Suprapubic skin (tissue), 4 donors: Measurements from ENCODE around the gene PCYT1A. TPM values are rescaled to one million over a fixed set of nuclear protein-coding genes. Genes with fewer than 3 reads are reported as not detected.
"Not testable (repeated sequence)": the region's sequence is repeated elsewhere in the genome, so short reads cannot be mapped to it uniquely, and the experiment has no call there.

Experiments
- DNase-seq, 2 donors: peaks; one replicate each; pipeline ENCODE4 v3.0.0-alpha.2; 2019; ENCODE audit warnings: low spot score in 2 of 2
- H3K27ac ChIP-seq: fragments of 200-600 bp; sonication (generic); one replicate; pipeline ENCODE4 v1.5.1; 2019
- H3K27me3 ChIP-seq: fragments of 200-600 bp; sonication (generic); one replicate; pipeline ENCODE4 v1.5.1; 2019
- H3K36me3 ChIP-seq: fragments of 200-600 bp; sonication (generic); one replicate; pipeline ENCODE4 v1.5.1; 2019
- H3K4me1 ChIP-seq: fragments of 200-600 bp; sonication (generic); one replicate; pipeline ENCODE4 v1.5.1; 2019
- H3K4me3 ChIP-seq: fragments of 200-600 bp; sonication (generic); one replicate; pipeline ENCODE4 v1.5.1; 2019; ENCODE audit warnings: mild to moderate bottlenecking
- H3K9me3 ChIP-seq: fragments of 200-600 bp; sonication (generic); one replicate; pipeline ENCODE4 v1.5.1; 2019
- CTCF ChIP-seq, 2 donors: fragments of 200-600 bp in 1 of 2; fragments of 450-650 bp in 1 of 2; sonication (generic) in 1 of 2; IDR thresholded peaks; one replicate each; pipeline ENCODE4 v1.5.1; 2016 to 2019; ENCODE audit warnings: antibody characterized with exemption in 2 of 2, mild to moderate bottlenecking in 1 of 2, moderate library complexity in 1 of 2
- EP300 ChIP-seq: sonication (generic); formaldehyde crosslinking; IDR thresholded peaks from one replicate; pipeline ENCODE4 v1.6.1; 2017; ENCODE audit warnings: antibody characterized with exemption
- POLR2A ChIP-seq, 2 donors: fragments of 450-650 bp; IDR thresholded peaks; one replicate each; pipeline ENCODE4 v1.6.1; 2017; ENCODE audit warnings: antibody characterized with exemption in 2 of 2, mild to moderate bottlenecking in 2 of 2, moderate library complexity in 2 of 2
- POLR2AphosphoS5 ChIP-seq, 3 donors: sonication (generic); formaldehyde crosslinking; IDR thresholded peaks; one replicate each; pipeline ENCODE4 v1.6.1; 2017; ENCODE audit warnings: antibody characterized with exemption in 3 of 3
- WGBS: methylation state at CpG from one replicate; pipeline ENCODE4 v1.1.5; 2018; 5-methylcytosine and 5-hydroxymethylcytosine counted together
- total RNA-seq, 4 donors: library from RNA; depleted of rRNA; stranded (reverse); fragments of >200 nt; gene quantifications; one replicate each; pipeline ENCODE4 v1.1.0, GENCODE V29; 2016

The PCYT1A gene
- total RNA-seq, 4 donors from 2014 or later: 98.2 to 189 (median 141) TPM

DNA sequence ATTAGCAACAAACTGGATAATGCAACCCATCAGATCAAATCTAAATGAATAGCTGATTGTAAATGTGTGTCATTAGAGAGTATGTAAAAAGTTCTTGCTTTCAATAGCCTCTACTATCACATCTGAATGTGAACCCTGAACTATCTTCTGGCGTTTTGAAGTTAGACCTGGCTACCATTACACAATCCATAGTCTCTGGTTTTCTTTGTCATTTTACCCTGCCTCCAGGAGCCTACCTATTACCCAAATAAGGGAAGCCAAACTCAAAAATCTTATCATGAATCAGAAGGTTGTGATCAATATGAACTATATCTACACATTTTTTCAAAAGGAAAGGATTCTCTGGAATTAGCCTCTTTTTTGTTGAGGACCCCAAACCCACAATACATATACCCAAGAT is 31.8 kb downstream of the PCYT1A start:
- H3K4me3 ChIP-seq: no peak overlapping the region
- no peak for DNase-seq
- TF ChIP-seq POLR2AphosphoS5 (IDR thresholded peaks at IDR 0.05) (no peak), EP300 (no peak), POLR2A (IDR thresholded peaks at IDR 0.05) (no peak), CTCF (IDR thresholded peaks at IDR 0.05) (no peak)
- H3K9me3 ChIP-seq: no peaks in the 10 kb centered on the region
- no peak overlapping the region for H3K27ac ChIP-seq
- WGBS: 83% methylated on average over 1 of the region's 1 CpG
- no peaks in the 10 kb centered on the region for H3K4me1 ChIP-seq
- H3K36me3 ChIP-seq: peaks cover 50% of the 10 kb centered on the region
- H3K27me3 ChIP-seq: no peaks in the 10 kb centered on the region

- TF ChIP-seq POLR2AphosphoS5 (IDR thresholded peaks at IDR 0.05) (no peak), POLR2A (IDR thresholded peaks at IDR 0.05) (no peak), EP300 (no peak), CTCF (IDR thresholded peaks at IDR 0.05) (no peak)
- Histone ChIP-seq H3K36me3 (peaks cover 44% of the 10 kb centered on the region), H3K4me3 (no peak overlapping the region), H3K27me3 (no peaks in the 10 kb centered on the region), H3K4me1 (no peaks in the 10 kb centered on the region), H3K9me3 (no peaks in the 10 kb centered on the region), H3K27ac (no peak overlapping the region)
- DNase-seq: no peak
- WGBS: 60% methylated on average over 5 of the region's 5 CpGs
Observed at GRCh38 chr3:196254376-196255283, 32.9 kb downstream of the PCYT1A start.

- DNase-seq: no peak
- Histone ChIP-seq H3K27ac (no peak overlapping the region), H3K36me3 (peaks cover 46% of the 10 kb centered on the region), H3K4me3 (no peak overlapping the region), H3K27me3 (no peaks in the 10 kb centered on the region), H3K4me1 (no peaks in the 10 kb centered on the region), H3K9me3 (no peaks in the 10 kb centered on the region)
- WGBS: 94% methylated on average over 16 of the region's 16 CpGs
- no peak for TF ChIP-seq POLR2A (IDR thresholded peaks at IDR 0.05)
- no peak for TF ChIP-seq POLR2AphosphoS5 (IDR thresholded peaks at IDR 0.05)
- no peak for TF ChIP-seq CTCF (IDR thresholded peaks at IDR 0.05)
- no peak for TF ChIP-seq EP300
Observed at GRCh38 chr3:196251918-196252317, 35.6 kb downstream of the PCYT1A start.

- no peak for DNase-seq
- Histone ChIP-seq H3K27me3 (no peaks in the 10 kb centered on the region), H3K36me3 (peaks cover 55% of the 10 kb centered on the region), H3K27ac (no peak overlapping the region), H3K4me3 (no peak overlapping the region), H3K9me3 (no peaks in the 10 kb centered on the region), H3K4me1 (no peaks in the 10 kb centered on the region)
- no peak for TF ChIP-seq POLR2AphosphoS5 (IDR thresholded peaks at IDR 0.05)
- no peak for TF ChIP-seq CTCF (IDR thresholded peaks at IDR 0.05)
- TF ChIP-seq EP300: no peak
- TF ChIP-seq POLR2A (IDR thresholded peaks at IDR 0.05): no peak
- WGBS: 92% methylated on average over 13 of the region's 13 CpGs
Observed at GRCh38 chr3:196246612-196247308, 40.8 kb downstream of the PCYT1A start.

DNA sequence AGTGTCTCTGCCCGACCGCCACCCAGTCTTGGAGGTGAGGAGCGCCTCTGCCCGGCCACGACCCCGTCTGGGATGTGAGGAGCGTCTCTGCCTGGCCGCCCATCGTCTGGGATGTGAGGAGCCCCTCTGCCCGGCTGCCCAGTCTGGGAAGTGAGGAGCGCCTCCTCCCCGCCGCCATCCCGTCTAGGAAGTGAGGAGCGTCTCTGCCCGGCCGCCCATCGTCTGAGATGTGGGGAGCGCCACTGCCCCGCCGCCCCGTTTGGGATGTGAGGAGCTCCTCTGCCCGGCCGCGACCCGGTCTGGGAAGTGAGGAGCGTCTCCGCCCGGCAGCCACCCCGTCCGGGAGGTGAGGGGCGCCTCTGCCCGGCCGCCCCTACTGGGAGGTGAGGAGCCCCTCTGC is 43.4 kb downstream of the PCYT1A start:
- H3K9me3 ChIP-seq, H3K27me3 ChIP-seq, H3K27ac ChIP-seq, H3K4me3 ChIP-seq, DNase-seq, H3K4me1 ChIP-seq: not testable (repeated sequence)
- peaks cover 77% of the 10 kb centered on the region for H3K36me3 ChIP-seq
- WGBS: 96% methylated on average over 19 of the region's 34 CpGs
